ENCODE data around the gene FNDC1. TPM values are rescaled to one million over a fixed set of nuclear protein-coding genes. Genes with fewer than 3 reads are reported as not detected.

FNDC1 gene
- total RNA-seq (2021; ENCODE audit: unreplicated experiment) = 0.23 TPM
- 0.28 TPM for polyA plus RNA-seq (2012; ENCODE audit: insufficient read length)
- percentile 10 among the genes with signal in this experiment for Bru-seq, nascent RNA
- percentile 10 among the genes with signal in this experiment for BruChase-seq, experiment 1, labeled RNA remaining after a 2-hour chase
- BruChase-seq, experiment 2, labeled RNA remaining after a 6-hour chase = percentile 12 among the genes with signal in this experiment
- long read RNA-seq = 0 reads

DNA sequence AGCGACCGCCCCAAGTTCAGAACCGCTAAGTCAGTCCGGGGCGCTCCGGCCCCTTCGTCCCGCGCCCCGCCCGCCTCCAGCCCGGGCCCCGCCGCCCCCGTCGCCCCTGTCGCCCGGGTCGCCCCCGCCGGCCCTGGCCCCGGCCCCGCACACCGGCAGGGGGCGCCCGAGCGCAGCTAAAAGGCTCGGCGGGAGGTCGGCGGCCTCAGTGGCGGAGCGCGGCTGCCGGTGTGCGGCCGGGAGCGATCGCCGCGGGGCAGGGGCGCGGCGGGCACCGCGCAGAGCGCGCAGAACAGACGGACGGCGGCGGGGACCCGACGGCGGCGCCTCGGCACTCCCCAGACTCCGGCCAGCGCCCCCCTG lies at the start of gene FNDC1:
Gene FNDC1 (plus strand): TSS at position 208 of the 363 bp plus-strand sequence. CDS start 197 bp downstream, outside the sequence.
- no peak within 1 kb of the TSS for H3K27ac ChIP-seq (ENCODE audit: low read length)
- BruUV-seq (replicated peaks) = no TSS peak

DNA sequence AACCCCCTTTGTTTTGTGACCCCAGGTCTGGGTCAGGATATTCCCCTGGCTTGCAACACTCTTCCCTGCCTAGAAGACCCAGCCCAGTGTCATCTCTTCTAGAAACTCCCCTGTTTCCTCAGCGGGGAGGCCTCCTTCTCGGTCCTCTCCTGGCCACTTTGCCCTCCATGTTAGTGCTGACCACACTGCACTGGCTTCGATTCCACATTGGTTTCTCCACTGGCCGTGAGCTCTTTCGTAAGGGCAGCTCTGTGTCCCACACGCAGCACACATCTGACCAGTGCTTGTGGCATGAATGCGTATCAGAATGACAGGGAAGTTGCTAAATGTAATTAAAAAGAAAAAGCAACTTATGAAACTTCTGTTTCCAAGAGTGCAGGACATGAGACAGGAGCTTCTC lies 49.4 kb upstream of the FNDC1 start:
- POLR2A ChIA-PET = interaction anchor here (0.7 kb wide), 1 partner anchor 83 kb away, joined by 3 read pairs; no protein-coding TSS in a partner anchor
- no TSS peak for BruUV-seq (replicated peaks)
- DNase-seq (ENCODE audit: low read depth, low spot score) = no peak
- Histone ChIP-seq H3K4me1 (ENCODE audit: control insufficient read depth, insufficient read depth, low read length) (no peaks in the 10 kb centered on the region), H3K9me3 (ENCODE audit: control insufficient read depth, insufficient read depth, low read depth, low read length) (no peaks in the 10 kb centered on the region), H3K4me3 (ENCODE audit: low read depth in 2 of 2, low read length in 2 of 2) (no peak overlapping the region), H3K36me3 (ENCODE audit: control insufficient read depth, insufficient read depth, low read length) (no peaks in the 10 kb centered on the region), H3K27ac (ENCODE audit: low read length) (no peak overlapping the region), H3K27me3 (ENCODE audit: control insufficient read depth, insufficient read depth, low read length) (peaks cover 2% of the 10 kb centered on the region; the same call in 1 of the 2 replicates)
- CTCF ChIA-PET = no interaction called here
- in situ Hi-C loops (cut with HindIII; ENCODE audit: low pct_unique_long_range_greater_than_20kb, low sequenced_read_pairs) (no loop called here), intact Hi-C loops (cut with micrococcal nuclease; ENCODE audit: unreplicated experiment) (no loop called here)
- no peak for ATAC-seq
- TF ChIP-seq POLR2AphosphoS5 (IDR thresholded peaks at IDR 0.05; ENCODE audit: low read depth, low read length) (no peak), SIN3A (IDR thresholded peaks at IDR 0.05; ENCODE audit: borderline replicate concordance, insufficient read depth, low read depth, low read length) (no peak), TCF7L2 (IDR thresholded peaks at IDR 0.05; ENCODE audit: low read depth, low read length) (no peak)
- TF ChIP-seq, protein P1, sequence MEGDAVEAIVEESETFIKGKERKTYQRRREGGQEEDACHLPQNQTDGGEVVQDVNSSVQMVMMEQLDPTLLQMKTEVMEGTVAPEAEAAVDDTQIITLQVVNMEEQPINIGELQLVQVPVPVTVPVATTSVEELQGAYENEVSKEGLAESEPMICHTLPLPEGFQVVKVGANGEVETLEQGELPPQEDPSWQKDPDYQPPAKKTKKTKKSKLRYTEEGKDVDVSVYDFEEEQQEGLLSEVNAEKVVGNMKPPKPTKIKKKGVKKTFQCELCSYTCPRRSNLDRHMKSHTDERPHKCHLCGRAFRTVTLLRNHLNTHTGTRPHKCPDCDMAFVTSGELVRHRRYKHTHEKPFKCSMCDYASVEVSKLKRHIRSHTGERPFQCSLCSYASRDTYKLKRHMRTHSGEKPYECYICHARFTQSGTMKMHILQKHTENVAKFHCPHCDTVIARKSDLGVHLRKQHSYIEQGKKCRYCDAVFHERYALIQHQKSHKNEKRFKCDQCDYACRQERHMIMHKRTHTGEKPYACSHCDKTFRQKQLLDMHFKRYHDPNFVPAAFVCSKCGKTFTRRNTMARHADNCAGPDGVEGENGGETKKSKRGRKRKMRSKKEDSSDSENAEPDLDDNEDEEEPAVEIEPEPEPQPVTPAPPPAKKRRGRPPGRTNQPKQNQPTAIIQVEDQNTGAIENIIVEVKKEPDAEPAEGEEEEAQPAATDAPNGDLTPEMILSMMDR (IDR thresholded peaks at IDR 0.05) = no peak
- TF ChIP-seq, protein P2, sequence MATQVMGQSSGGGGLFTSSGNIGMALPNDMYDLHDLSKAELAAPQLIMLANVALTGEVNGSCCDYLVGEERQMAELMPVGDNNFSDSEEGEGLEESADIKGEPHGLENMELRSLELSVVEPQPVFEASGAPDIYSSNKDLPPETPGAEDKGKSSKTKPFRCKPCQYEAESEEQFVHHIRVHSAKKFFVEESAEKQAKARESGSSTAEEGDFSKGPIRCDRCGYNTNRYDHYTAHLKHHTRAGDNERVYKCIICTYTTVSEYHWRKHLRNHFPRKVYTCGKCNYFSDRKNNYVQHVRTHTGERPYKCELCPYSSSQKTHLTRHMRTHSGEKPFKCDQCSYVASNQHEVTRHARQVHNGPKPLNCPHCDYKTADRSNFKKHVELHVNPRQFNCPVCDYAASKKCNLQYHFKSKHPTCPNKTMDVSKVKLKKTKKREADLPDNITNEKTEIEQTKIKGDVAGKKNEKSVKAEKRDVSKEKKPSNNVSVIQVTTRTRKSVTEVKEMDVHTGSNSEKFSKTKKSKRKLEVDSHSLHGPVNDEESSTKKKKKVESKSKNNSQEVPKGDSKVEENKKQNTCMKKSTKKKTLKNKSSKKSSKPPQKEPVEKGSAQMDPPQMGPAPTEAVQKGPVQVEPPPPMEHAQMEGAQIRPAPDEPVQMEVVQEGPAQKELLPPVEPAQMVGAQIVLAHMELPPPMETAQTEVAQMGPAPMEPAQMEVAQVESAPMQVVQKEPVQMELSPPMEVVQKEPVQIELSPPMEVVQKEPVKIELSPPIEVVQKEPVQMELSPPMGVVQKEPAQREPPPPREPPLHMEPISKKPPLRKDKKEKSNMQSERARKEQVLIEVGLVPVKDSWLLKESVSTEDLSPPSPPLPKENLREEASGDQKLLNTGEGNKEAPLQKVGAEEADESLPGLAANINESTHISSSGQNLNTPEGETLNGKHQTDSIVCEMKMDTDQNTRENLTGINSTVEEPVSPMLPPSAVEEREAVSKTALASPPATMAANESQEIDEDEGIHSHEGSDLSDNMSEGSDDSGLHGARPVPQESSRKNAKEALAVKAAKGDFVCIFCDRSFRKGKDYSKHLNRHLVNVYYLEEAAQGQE (IDR thresholded peaks at IDR 0.05; ENCODE audit: insufficient read depth in 1 of 2, low read depth in 2 of 2, low read length in 1 of 2) = no peak

More for the DNA sequence above, at the start of gene FNDC1:
- H3K36me3 ChIP-seq (ENCODE audit: control insufficient read depth, insufficient read depth, low read length) = no peaks in the 10 kb centered on the region
- in situ Hi-C loops (cut with HindIII; ENCODE audit: low pct_unique_long_range_greater_than_20kb, low sequenced_read_pairs) = no loop called here
- POLR2A ChIA-PET = no interaction called here
- TF ChIP-seq SIN3A (IDR thresholded peaks at IDR 0.05; ENCODE audit: borderline replicate concordance, insufficient read depth, low read depth, low read length) (no peak), POLR2AphosphoS5 (IDR thresholded peaks at IDR 0.05; ENCODE audit: low read depth, low read length) (no peak), TCF7L2 (IDR thresholded peaks at IDR 0.05; ENCODE audit: low read depth, low read length) (no peak)
- TF ChIP-seq, protein P2 (IDR thresholded peaks at IDR 0.05; ENCODE audit: insufficient read depth in 1 of 2, low read depth in 2 of 2, low read length in 1 of 2) = no peak
- TF ChIP-seq, protein P1 (IDR thresholded peaks at IDR 0.05) = peak; percentile 84
- ATAC-seq (peak; percentile 86), DNase-seq (ENCODE audit: low read depth, low spot score) (no peak)
- peak within 1 kb of the TSS; percentile 28 to 48 for H3K4me3 ChIP-seq (ENCODE audit: low read depth in 2 of 2, low read length in 2 of 2)
- no peaks in the 10 kb centered on the region for H3K9me3 ChIP-seq (ENCODE audit: control insufficient read depth, insufficient read depth, low read depth, low read length)
- intact Hi-C loops (cut with micrococcal nuclease; ENCODE audit: unreplicated experiment) = no loop called here
- peaks cover 39% of the 10 kb centered on the region for H3K27me3 ChIP-seq (ENCODE audit: control insufficient read depth, insufficient read depth, low read length)
- H3K4me1 ChIP-seq (ENCODE audit: control insufficient read depth, insufficient read depth, low read length) = peaks cover 8% of the 10 kb centered on the region
- CTCF ChIA-PET = no interaction called here
